Measurements from ENCODE around the gene ARFGAP2. TPM values are rescaled to one million over a fixed set of nuclear protein-coding genes. Genes with fewer than 3 reads are reported as not detected.
A peak's percentile ranks its signal among the peaks of the same experiment; 100 is the strongest.
"Not testable (repeated sequence)": the region's sequence is repeated elsewhere in the genome, so short reads cannot be mapped to it uniquely, and the experiment has no call there.

ARFGAP2 gene
- total RNA-seq, 1 experiment from 2014 or later: 78.0 TPM

DNA sequence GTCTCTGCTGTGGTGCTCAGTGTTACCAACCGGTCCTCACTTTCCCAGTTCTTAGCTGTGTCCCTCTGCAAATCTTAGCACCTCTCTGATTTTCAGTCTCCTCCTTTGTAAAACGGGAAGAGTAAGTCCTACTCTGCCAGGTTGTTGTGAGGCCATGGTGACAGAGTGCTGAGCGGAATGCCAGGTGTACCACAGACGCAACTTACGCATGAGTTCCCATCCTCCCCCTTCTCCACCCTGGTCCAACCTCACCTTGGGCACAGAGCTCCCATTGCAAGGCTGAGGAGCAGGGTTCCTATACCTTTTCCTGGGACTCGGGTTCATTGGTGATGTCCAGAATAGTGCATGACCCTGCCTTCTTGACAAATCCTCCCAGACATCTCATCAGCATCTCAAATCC is 30.8 kb upstream of the ARFGAP2 start:
- ChIA-PET CTCF (interaction anchor here (0.6 to 0.8 kb wide), 2 partner anchors 23 to 52 kb away, joined by 3 to 5 read pairs; no protein-coding TSS in a partner anchor), POLR2A (interaction anchor here (0.9 to 1.7 kb wide), 2 partner anchors 13 to 18 kb away, joined by 5 read pairs; no protein-coding TSS in a partner anchor)
- Mint-ChIP-seq H3K27ac (ENCODE audit: low read depth, unreplicated experiment) (no peak overlapping the region), H3K4me3 (ENCODE audit: unreplicated experiment) (no peak overlapping the region), H3K36me3 (ENCODE audit: insufficient read depth, unreplicated experiment) (no peaks in the 10 kb centered on the region), H3K4me1 (ENCODE audit: insufficient read depth, unreplicated experiment) (peaks cover 9% of the 10 kb centered on the region), H3K9me3 (ENCODE audit: unreplicated experiment) (no peaks in the 10 kb centered on the region), H3K27me3 (ENCODE audit: insufficient read depth, unreplicated experiment) (no peaks in the 10 kb centered on the region)
- TF ChIP-seq, protein P1, sequence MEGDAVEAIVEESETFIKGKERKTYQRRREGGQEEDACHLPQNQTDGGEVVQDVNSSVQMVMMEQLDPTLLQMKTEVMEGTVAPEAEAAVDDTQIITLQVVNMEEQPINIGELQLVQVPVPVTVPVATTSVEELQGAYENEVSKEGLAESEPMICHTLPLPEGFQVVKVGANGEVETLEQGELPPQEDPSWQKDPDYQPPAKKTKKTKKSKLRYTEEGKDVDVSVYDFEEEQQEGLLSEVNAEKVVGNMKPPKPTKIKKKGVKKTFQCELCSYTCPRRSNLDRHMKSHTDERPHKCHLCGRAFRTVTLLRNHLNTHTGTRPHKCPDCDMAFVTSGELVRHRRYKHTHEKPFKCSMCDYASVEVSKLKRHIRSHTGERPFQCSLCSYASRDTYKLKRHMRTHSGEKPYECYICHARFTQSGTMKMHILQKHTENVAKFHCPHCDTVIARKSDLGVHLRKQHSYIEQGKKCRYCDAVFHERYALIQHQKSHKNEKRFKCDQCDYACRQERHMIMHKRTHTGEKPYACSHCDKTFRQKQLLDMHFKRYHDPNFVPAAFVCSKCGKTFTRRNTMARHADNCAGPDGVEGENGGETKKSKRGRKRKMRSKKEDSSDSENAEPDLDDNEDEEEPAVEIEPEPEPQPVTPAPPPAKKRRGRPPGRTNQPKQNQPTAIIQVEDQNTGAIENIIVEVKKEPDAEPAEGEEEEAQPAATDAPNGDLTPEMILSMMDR (IDR thresholded peaks at IDR 0.05; ENCODE audit: unreplicated experiment): no peak
- no peak for DNase-seq (ENCODE audit: unreplicated experiment)
- intact Hi-C loops (cut with micrococcal nuclease): no loop called here
- BruUV-seq (replicated peaks): no TSS peak

DNA sequence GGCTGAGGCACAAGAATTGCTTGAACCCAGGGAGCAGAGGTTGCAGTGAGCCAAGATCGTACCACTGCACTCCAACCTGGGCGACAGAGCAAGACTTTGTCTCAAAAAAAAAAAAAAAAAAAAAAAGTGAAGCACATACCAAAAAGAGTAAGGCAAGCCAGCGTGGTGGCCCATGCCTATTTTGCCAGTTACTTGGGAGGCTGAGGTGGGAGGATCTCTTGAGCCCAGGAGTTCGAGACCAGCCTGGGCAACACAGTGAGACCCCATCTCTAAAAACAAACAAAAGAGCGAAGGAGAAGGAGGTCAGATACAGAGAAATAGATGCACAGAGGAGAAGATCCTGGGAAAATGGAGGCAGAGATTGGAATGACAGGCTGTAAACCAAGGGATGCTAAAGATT is 29.9 kb upstream of the ARFGAP2 start:
- intact Hi-C loops (cut with micrococcal nuclease); H3K27ac Mint-ChIP-seq (ENCODE audit: low read depth, unreplicated experiment); DNase-seq (ENCODE audit: unreplicated experiment); H3K4me3 Mint-ChIP-seq (ENCODE audit: unreplicated experiment); BruUV-seq (replicated peaks); H3K9me3 Mint-ChIP-seq (ENCODE audit: unreplicated experiment); H3K27me3 Mint-ChIP-seq (ENCODE audit: insufficient read depth, unreplicated experiment); H3K4me1 Mint-ChIP-seq (ENCODE audit: insufficient read depth, unreplicated experiment); H3K36me3 Mint-ChIP-seq (ENCODE audit: insufficient read depth, unreplicated experiment): not testable (repeated sequence)
- CTCF ChIA-PET: interaction anchor here (1.2 to 1.4 kb wide), 2 partner anchors 14 to 28 kb away, joined by 3 read pairs; no protein-coding TSS in a partner anchor
- POLR2A ChIA-PET: interaction anchor here (1.7 to 2.4 kb wide), 2 partner anchors 13 to 22 kb away, joined by 5 to 10 read pairs; no protein-coding TSS in a partner anchor

DNA sequence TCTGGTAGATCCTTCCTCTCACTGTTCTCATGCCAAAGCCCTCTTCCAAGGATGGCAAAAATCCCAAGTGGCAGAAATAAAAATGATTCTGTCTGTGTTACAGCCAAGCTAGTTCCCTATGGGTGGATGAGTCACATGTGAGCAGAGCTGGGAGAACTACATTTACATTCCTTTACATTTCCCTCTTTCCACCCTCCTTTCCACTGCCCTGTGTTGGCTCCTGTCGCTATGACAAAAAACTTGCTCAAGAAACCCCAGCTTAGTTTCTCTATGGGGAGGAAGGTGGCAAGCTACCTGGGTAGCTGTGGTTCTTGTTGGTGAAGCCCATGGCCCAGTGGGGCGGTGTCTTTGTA is 27.9 kb upstream of the ARFGAP2 start:
- ChIA-PET POLR2A (interaction anchor here (0.6 to 2.8 kb wide), 8 partner anchors 11 to 32 kb away, joined by 3 to 41 read pairs (median 8); partner anchors contain the start of genes ARFGAP2 and DDB2), CTCF (interaction anchor here (0.7 to 1.8 kb wide), 5 partner anchors 10 to 421 kb away, joined by 3 to 9 read pairs (median 4); partner anchors contain the start of gene DDB2)
- intact Hi-C loops (cut with micrococcal nuclease): no loop called here
- Mint-ChIP-seq H3K36me3 (ENCODE audit: insufficient read depth, unreplicated experiment) (no peaks in the 10 kb centered on the region), H3K27ac (ENCODE audit: low read depth, unreplicated experiment) (peak overlapping the region; percentile 78), H3K27me3 (ENCODE audit: insufficient read depth, unreplicated experiment) (no peaks in the 10 kb centered on the region), H3K4me3 (ENCODE audit: unreplicated experiment) (peak overlapping the region; percentile 19), H3K4me1 (ENCODE audit: insufficient read depth, unreplicated experiment) (peaks cover 9% of the 10 kb centered on the region), H3K9me3 (ENCODE audit: unreplicated experiment) (no peaks in the 10 kb centered on the region)
- TF ChIP-seq, protein P1 (IDR thresholded peaks at IDR 0.05; ENCODE audit: unreplicated experiment): no peak
- DNase-seq (ENCODE audit: unreplicated experiment): peak; percentile 75
- BruUV-seq (replicated peaks): no TSS peak

DNA sequence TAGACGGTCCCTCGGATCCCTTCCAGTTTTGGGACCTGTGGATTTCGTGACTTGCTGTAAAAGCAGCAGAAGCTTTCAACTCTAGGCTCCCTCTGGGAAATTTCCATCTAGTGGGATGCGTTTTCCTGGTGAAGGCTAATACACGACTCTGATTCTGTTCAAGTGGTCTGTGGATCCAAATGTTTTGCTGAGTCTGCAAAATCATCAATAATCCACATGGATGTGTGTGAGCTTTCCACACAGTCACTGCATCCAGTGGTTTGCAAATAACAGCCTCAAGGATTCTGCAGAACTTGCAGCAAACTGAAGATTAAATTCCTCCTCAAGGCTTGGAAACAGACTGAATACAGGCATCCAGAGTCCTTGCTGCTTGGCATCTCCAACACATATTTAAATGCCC is 25.9 kb upstream of the ARFGAP2 start:
- no peak for DNase-seq (ENCODE audit: unreplicated experiment)
- intact Hi-C loops (cut with micrococcal nuclease): no loop called here
- no TSS peak for BruUV-seq (replicated peaks)
- H3K27me3 Mint-ChIP-seq (ENCODE audit: insufficient read depth, unreplicated experiment): no peaks in the 10 kb centered on the region
- TF ChIP-seq, protein P1 (IDR thresholded peaks at IDR 0.05; ENCODE audit: unreplicated experiment): no peak
- no peak overlapping the region for H3K27ac Mint-ChIP-seq (ENCODE audit: low read depth, unreplicated experiment)
- H3K9me3 Mint-ChIP-seq (ENCODE audit: unreplicated experiment): no peaks in the 10 kb centered on the region
- POLR2A ChIA-PET: interaction anchor here (0.6 to 2.8 kb wide), 5 partner anchors 9 to 55 kb away, joined by 3 to 14 read pairs (median 4); partner anchors contain the start of genes DDB2 and NR1H3
- CTCF ChIA-PET: interaction anchor here (0.8 to 1.8 kb wide), 3 partner anchors 12 to 213 kb away, joined by 3 to 8 read pairs (median 3); partner anchors contain the start of gene DDB2
- H3K4me3 Mint-ChIP-seq (ENCODE audit: unreplicated experiment): no peak overlapping the region
- no peaks in the 10 kb centered on the region for H3K36me3 Mint-ChIP-seq (ENCODE audit: insufficient read depth, unreplicated experiment)
- peaks cover 9% of the 10 kb centered on the region for H3K4me1 Mint-ChIP-seq (ENCODE audit: insufficient read depth, unreplicated experiment)

Measured in MCF 10A (cell line).